HCT116 (cell line): ENCODE data around the gene TMSB4X. TPM values are rescaled to one million over a fixed set of nuclear protein-coding genes. Genes with fewer than 3 reads are reported as not detected.

Experiments used
- ATAC-seq: fragments of 200-7000 bp; cut with Tn5 transposase; 2 replicates; pipeline ENCODE4 v1.9.1; 2020; ENCODE audit warnings: mild to moderate bottlenecking, moderate library complexity
- BruUV-seq: library from RNA; stranded (reverse); fragments of 400-500 nt; replicated peaks from 2 replicates; lab custom pipeline; 2021; lab: Mats Ljungman, UMichigan
- CTCF ChIA-PET: fragments of 300-600 bp; sonication (Branson Sonifier 250); formaldehyde crosslinking; loops from one replicate; lab custom pipeline; 2021; ENCODE audit warnings: antibody characterized with exemption; lab: Charles Lee
- POLR2A ChIA-PET: fragments of 300-600, 350-600 bp; sonication (Branson Sonifier 250); formaldehyde crosslinking; loops from one replicate; lab custom pipeline; 2021; ENCODE audit warnings: antibody characterized with exemption; lab: Charles Lee
- RAD21 ChIA-PET, 2 experiments: fragments of 300-600 bp; sonication (Branson Sonifier 250); formaldehyde crosslinking; loops; one replicate each; lab custom pipeline; 2023; ENCODE audit warnings: low total read pairs in 2 of 2; ENCODE audit not compliant: uncharacterized antibody in 2 of 2, unreplicated experiment in 2 of 2, low non-redundant PET in 1 of 2; lab: Charles Lee
- DNase-seq: peaks from one replicate; pipeline ENCODE4 v3.0.0-alpha.2; 2010; ENCODE audit warnings: low read depth, low spot score
- H2AFZ ChIP-seq: fragments of 200-600 bp; shearing (Covaris generic), sonication (generic); 2 replicates; pipeline ENCODE4 v1.6.1; 2017; ENCODE audit warnings: low read depth, mixed run types, mixed read lengths, antibody characterized with exemption, low read length; ENCODE audit not compliant: poor library complexity, severe bottlenecking
- H3K27ac ChIP-seq: 2 replicates; pipeline ENCODE4 v1.5.1; 2012; ENCODE audit warnings: low read depth, low read length
- H3K27me3 ChIP-seq: fragments of 200-600 bp; sonication (generic); 2 replicates; pipeline ENCODE4 v1.6.1; 2016; ENCODE audit warnings: mixed run types, low read length, mixed read lengths; ENCODE audit not compliant: insufficient read depth
- H3K36me3 ChIP-seq, 2 experiments: fragments of 200-500 bp in 1 of 2; fragments of 200-600 bp in 1 of 2; sonication (Bioruptor generic) in 1 of 2; sonication (generic) in 1 of 2; 2 replicates each; pipeline versions ENCODE4 v1.5.1 to v1.6.1; 2014 to 2016; ENCODE audit warnings: low read length in 2 of 2, inconsistent platforms in 1 of 2, mixed read lengths in 1 of 2, mixed run types in 1 of 2; ENCODE audit not compliant: insufficient read depth in 2 of 2, control insufficient read depth in 1 of 2
- H3K4me1 ChIP-seq, 2 experiments: fragments of 200-600 bp in 1 of 2; sonication (generic) in 1 of 2; 2 replicates each; pipeline versions ENCODE4 v1.5.1 to v1.6.1; 2012 to 2017; ENCODE audit warnings: low read length in 2 of 2, inconsistent platforms in 1 of 2, mild to moderate bottlenecking in 1 of 2, mixed read lengths in 1 of 2, mixed run types in 1 of 2, moderate library complexity in 1 of 2; ENCODE audit not compliant: insufficient read depth in 2 of 2, control insufficient read depth in 1 of 2
- H3K4me2 ChIP-seq: fragments of 200-600 bp; sonication (generic); 2 replicates; pipeline ENCODE4 v1.6.1; 2017; ENCODE audit warnings: mixed run types, low read length, mixed read lengths
- H3K4me3 ChIP-seq, 2 experiments: fragments of 200-600 bp in 1 of 2; sonication (generic) in 1 of 2; replicated peaks in 1 of 2; 2 replicates each; pipeline ENCODE4 v1.5.1; 2011 to 2016; ENCODE audit warnings: low read length in 2 of 2, control low read depth in 1 of 2, low read depth in 1 of 2, mild to moderate bottlenecking in 1 of 2, mixed read lengths in 1 of 2, mixed run types in 1 of 2
- H3K79me2 ChIP-seq: fragments of 200-600 bp; sonication (generic); 2 replicates; pipeline ENCODE4 v1.6.1; 2017; ENCODE audit warnings: mild to moderate bottlenecking, mixed run types, low read length, moderate library complexity, mixed read lengths; ENCODE audit not compliant: insufficient read depth
- H3K9ac ChIP-seq: fragments of 200-600 bp; sonication (generic); 2 replicates; pipeline ENCODE4 v1.6.1; 2016; ENCODE audit warnings: low read length, mixed read lengths
- H3K9me2 ChIP-seq: fragments of 200-600 bp; sonication (generic), shearing (Covaris generic); 2 replicates; pipeline ENCODE4 v1.6.1; 2017; ENCODE audit warnings: mixed run types, mild to moderate bottlenecking, moderate library complexity; ENCODE audit not compliant: insufficient read depth
- H3K9me3 ChIP-seq, 2 experiments: fragments of 200-500 bp in 1 of 2; fragments of 200-600 bp in 1 of 2; sonication (Bioruptor generic) in 1 of 2; sonication (generic) in 1 of 2; 2 replicates each; pipeline ENCODE4 v1.6.1; 2014 to 2017; ENCODE audit warnings: low read length in 2 of 2, mixed read lengths in 2 of 2, inconsistent platforms in 1 of 2, low read depth in 1 of 2, mild to moderate bottlenecking in 1 of 2, mixed run types in 1 of 2, moderate library complexity in 1 of 2; ENCODE audit not compliant: control insufficient read depth in 1 of 2, insufficient read depth in 1 of 2
- H4K20me1 ChIP-seq: fragments of 200-600 bp; sonication (generic), shearing (Covaris generic); 2 replicates; pipeline ENCODE4 v1.6.1; 2017; ENCODE audit warnings: mixed run types, mild to moderate bottlenecking, moderate library complexity; ENCODE audit not compliant: insufficient read depth
- CBX3 ChIP-seq: IDR thresholded peaks from 2 replicates; pipeline ENCODE4 v1.6.1; 2012; ENCODE audit warnings: low read depth
- EGR1 ChIP-seq: IDR thresholded peaks from 2 replicates; pipeline ENCODE4 v1.6.1; 2012; ENCODE audit warnings: low read depth
- EZH2phosphoT487 ChIP-seq: fragments of 200-600 bp; IDR thresholded peaks from 2 replicates; pipeline ENCODE4 v1.6.1; 2018; ENCODE audit warnings: antibody characterized with exemption, borderline replicate concordance
- JUND ChIP-seq: IDR thresholded peaks from 2 replicates; pipeline ENCODE4 v1.6.1; 2012
- REST ChIP-seq: IDR thresholded peaks from 2 replicates; pipeline ENCODE4 v1.6.1; 2012; ENCODE audit warnings: low read depth
- SP1 ChIP-seq: IDR thresholded peaks from 2 replicates; pipeline ENCODE4 v1.6.1; 2012; ENCODE audit warnings: low read depth
- SRF ChIP-seq: IDR thresholded peaks from 2 replicates; pipeline ENCODE4 v1.6.1; 2012; ENCODE audit warnings: low read depth
- TCF7L2 ChIP-seq: IDR thresholded peaks from 2 replicates; pipeline ENCODE4 v1.7.0; 2011; ENCODE audit warnings: borderline replicate concordance, inconsistent platforms; ENCODE audit not compliant: insufficient read depth, insufficient read length; ENCODE audit errors: extremely low read depth
- YY1 ChIP-seq: IDR thresholded peaks from 2 replicates; pipeline ENCODE4 v1.6.1; 2011; ENCODE audit warnings: low read length, low read depth, moderate library complexity, mild to moderate bottlenecking; ENCODE audit not compliant: insufficient replicate concordance; ENCODE audit errors: extremely low read depth
- ZNF274 ChIP-seq: fragments of 200-500 bp; sonication (Bioruptor generic); IDR thresholded peaks from 2 replicates; pipeline ENCODE4 v1.6.1; 2014; ENCODE audit warnings: mild to moderate bottlenecking, low read depth, low read length, inconsistent platforms
- intact Hi-C: fragments of 100-400 bp; cut with micrococcal nuclease; formaldehyde crosslinking; loops from 2 replicates; pipeline ENCODE4 v1.10.0; 2022
- total RNA-seq: library from RNA; stranded (reverse); gene quantifications from one replicate; pipeline ENCODE4 v1.2.1, GENCODE V29; 2021; ENCODE audit not compliant: unreplicated experiment
- TF ChIP-seq, protein P1 (sequence below): IDR thresholded peaks from 2 replicates; pipeline ENCODE4 v1.6.1; 2011; ENCODE audit warnings: mild to moderate bottlenecking, low read length, moderate library complexity; ENCODE audit not compliant: insufficient replicate concordance; ENCODE audit errors: extremely low read depth
- TF ChIP-seq, protein P2 (sequence below), 3 experiments: fragments of 200-600 bp in 1 of 3; sonication (generic) in 1 of 3; IDR thresholded peaks in 2 of 3; conservative IDR thresholded peaks in 1 of 3; 2 replicates each; pipeline ENCODE4 v1.5.1; 2012 to 2017; ENCODE audit warnings: low read depth in 2 of 3, low read length in 2 of 3, antibody characterized with exemption in 1 of 3, borderline replicate concordance in 1 of 3, control low read depth in 1 of 3, mild to moderate bottlenecking in 1 of 3, mixed read lengths in 1 of 3, mixed run types in 1 of 3, moderate library complexity in 1 of 3; ENCODE audit not compliant: insufficient read depth in 1 of 3

Gene TMSB4X
- total RNA-seq, 1 experiment from 2014 or later, result 407 TPM

- Histone ChIP-seq H3K79me2 (no peaks in the 10 kb centered on the region), H3K4me2 (no peak overlapping the region), H2AFZ (no peak overlapping the region), H4K20me1 (no peaks in the 10 kb centered on the region), H3K27ac (no peak overlapping the region), H3K9ac (no peak overlapping the region), H3K27me3 (no peaks in the 10 kb centered on the region), H3K9me3 (no peaks in the 10 kb centered on the region), H3K36me3 (no peaks in the 10 kb centered on the region), H3K9me2 (no peaks in the 10 kb centered on the region), H3K4me3 (no peak overlapping the region), H3K4me1 (peaks cover 0 to 6% of the 10 kb centered on the region in 2 experiments; a peak in 1 of 4 replicates)
- ChIA-PET CTCF (no interaction called here), POLR2A (no interaction called here), RAD21 (no interaction called here)
- no TSS peak for BruUV-seq
- TF ChIP-seq SP1 (no peak), CBX3 (no peak), YY1 (no peak), EGR1 (no peak), ZNF274 (no peak), JUND (no peak), EZH2phosphoT487 (no peak), TCF7L2 (no peak), SRF (no peak), REST (no peak)
- TF ChIP-seq, protein P1, sequence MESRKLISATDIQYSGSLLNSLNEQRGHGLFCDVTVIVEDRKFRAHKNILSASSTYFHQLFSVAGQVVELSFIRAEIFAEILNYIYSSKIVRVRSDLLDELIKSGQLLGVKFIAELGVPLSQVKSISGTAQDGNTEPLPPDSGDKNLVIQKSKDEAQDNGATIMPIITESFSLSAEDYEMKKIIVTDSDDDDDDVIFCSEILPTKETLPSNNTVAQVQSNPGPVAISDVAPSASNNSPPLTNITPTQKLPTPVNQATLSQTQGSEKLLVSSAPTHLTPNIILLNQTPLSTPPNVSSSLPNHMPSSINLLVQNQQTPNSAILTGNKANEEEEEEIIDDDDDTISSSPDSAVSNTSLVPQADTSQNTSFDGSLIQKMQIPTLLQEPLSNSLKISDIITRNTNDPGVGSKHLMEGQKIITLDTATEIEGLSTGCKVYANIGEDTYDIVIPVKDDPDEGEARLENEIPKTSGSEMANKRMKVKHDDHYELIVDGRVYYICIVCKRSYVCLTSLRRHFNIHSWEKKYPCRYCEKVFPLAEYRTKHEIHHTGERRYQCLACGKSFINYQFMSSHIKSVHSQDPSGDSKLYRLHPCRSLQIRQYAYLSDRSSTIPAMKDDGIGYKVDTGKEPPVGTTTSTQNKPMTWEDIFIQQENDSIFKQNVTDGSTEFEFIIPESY, result no peak
- TF ChIP-seq, protein P2, sequence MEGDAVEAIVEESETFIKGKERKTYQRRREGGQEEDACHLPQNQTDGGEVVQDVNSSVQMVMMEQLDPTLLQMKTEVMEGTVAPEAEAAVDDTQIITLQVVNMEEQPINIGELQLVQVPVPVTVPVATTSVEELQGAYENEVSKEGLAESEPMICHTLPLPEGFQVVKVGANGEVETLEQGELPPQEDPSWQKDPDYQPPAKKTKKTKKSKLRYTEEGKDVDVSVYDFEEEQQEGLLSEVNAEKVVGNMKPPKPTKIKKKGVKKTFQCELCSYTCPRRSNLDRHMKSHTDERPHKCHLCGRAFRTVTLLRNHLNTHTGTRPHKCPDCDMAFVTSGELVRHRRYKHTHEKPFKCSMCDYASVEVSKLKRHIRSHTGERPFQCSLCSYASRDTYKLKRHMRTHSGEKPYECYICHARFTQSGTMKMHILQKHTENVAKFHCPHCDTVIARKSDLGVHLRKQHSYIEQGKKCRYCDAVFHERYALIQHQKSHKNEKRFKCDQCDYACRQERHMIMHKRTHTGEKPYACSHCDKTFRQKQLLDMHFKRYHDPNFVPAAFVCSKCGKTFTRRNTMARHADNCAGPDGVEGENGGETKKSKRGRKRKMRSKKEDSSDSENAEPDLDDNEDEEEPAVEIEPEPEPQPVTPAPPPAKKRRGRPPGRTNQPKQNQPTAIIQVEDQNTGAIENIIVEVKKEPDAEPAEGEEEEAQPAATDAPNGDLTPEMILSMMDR (IDR thresholded peaks at IDR 0.05 in 2 of 3, conservative IDR thresholded peaks at IDR 0.05 in 1 of 3; ENCODE audit: borderline replicate concordance in 1 of 3, insufficient read depth in 1 of 3, low read depth in 2 of 3, low read length in 2 of 3), result no peak
- no peak for DNase-seq
- ATAC-seq, result no peak
- intact Hi-C loops, result no loop called here
Measured at GRCh38 chrX:13013363-13014110, 38.6 kb downstream of the TMSB4X start.
